Measurements from ENCODE around the gene POLE. TPM values are rescaled to one million over a fixed set of nuclear protein-coding genes. Genes with fewer than 3 reads are reported as not detected.

POLE gene
- total and polyA plus RNA-seq, 2 donors (not counting 1 experiment from before 2014, with no cell fraction given): 6.2 to 9.6 TPM

DNA sequence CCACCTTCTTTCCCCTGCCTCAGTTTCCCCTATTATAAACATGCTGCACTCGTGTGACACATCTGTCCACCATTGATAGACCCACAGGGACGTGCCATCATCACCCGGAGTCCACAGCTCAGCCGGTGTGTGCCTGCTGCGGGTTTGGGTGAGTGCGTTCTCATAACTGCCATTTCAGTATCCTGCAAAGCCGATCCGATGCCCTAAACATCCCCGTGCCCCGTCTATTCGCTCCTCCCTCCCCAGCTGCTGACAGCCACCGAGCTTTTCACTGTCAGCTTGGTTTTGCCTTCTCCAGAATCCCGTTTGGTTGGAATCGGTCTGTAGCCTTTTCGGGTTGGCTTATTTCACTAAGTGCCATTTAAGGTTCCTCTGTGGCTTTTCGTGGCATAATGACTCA, 80.7 kb downstream of the POLE start:
- no peak overlapping the region for H3K4me2 ChIP-seq (ENCODE audit: extremely low read depth, insufficient read depth, low read length)
- no peak for TF ChIP-seq EZH2 (IDR thresholded peaks at IDR 0.05; ENCODE audit: low read length, missing control alignments)
- TF ChIP-seq, protein P1, sequence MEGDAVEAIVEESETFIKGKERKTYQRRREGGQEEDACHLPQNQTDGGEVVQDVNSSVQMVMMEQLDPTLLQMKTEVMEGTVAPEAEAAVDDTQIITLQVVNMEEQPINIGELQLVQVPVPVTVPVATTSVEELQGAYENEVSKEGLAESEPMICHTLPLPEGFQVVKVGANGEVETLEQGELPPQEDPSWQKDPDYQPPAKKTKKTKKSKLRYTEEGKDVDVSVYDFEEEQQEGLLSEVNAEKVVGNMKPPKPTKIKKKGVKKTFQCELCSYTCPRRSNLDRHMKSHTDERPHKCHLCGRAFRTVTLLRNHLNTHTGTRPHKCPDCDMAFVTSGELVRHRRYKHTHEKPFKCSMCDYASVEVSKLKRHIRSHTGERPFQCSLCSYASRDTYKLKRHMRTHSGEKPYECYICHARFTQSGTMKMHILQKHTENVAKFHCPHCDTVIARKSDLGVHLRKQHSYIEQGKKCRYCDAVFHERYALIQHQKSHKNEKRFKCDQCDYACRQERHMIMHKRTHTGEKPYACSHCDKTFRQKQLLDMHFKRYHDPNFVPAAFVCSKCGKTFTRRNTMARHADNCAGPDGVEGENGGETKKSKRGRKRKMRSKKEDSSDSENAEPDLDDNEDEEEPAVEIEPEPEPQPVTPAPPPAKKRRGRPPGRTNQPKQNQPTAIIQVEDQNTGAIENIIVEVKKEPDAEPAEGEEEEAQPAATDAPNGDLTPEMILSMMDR (conservative IDR thresholded peaks at IDR 0.05 in 1 of 2, IDR thresholded peaks at IDR 0.05 in 1 of 2; ENCODE audit: low read depth in 1 of 2, low read length in 2 of 2): no peak
- no peak for DNase-seq (ENCODE audit: low read depth in 2 of 2)
- H2AFZ ChIP-seq (ENCODE audit: low read length): no peak overlapping the region
- no peaks in the 10 kb centered on the region for H3K79me2 ChIP-seq (ENCODE audit: control insufficient read depth, insufficient read depth, low read length)
- H3K4me3 ChIP-seq (replicated peaks in 1 of 4; ENCODE audit: control extremely low read depth in 1 of 4, insufficient read depth in 1 of 4, low read depth in 3 of 4, low read length in 4 of 4): no peak overlapping the region
- no peak overlapping the region for H3K9ac ChIP-seq (ENCODE audit: insufficient read depth, low read length)
- no peaks in the 10 kb centered on the region for H3K4me1 ChIP-seq (ENCODE audit: control insufficient read depth, extremely low read depth, insufficient read depth, low read length)
- H3K27ac ChIP-seq (ENCODE audit: insufficient read depth, low read length): no peak overlapping the region
- no peaks in the 10 kb centered on the region for H3K9me3 ChIP-seq (ENCODE audit: control insufficient read depth, insufficient read depth, low read depth, low read length)
- no peaks in the 10 kb centered on the region for H4K20me1 ChIP-seq (ENCODE audit: control insufficient read depth, extremely low read depth, insufficient read depth, low read length)
- peaks cover 42% of the 10 kb centered on the region for H3K27me3 ChIP-seq (ENCODE audit: control insufficient read depth, insufficient read depth, low read length)
- H3K36me3 ChIP-seq (ENCODE audit: control insufficient read depth, insufficient read depth, low read length): no peaks in the 10 kb centered on the region

DNA sequence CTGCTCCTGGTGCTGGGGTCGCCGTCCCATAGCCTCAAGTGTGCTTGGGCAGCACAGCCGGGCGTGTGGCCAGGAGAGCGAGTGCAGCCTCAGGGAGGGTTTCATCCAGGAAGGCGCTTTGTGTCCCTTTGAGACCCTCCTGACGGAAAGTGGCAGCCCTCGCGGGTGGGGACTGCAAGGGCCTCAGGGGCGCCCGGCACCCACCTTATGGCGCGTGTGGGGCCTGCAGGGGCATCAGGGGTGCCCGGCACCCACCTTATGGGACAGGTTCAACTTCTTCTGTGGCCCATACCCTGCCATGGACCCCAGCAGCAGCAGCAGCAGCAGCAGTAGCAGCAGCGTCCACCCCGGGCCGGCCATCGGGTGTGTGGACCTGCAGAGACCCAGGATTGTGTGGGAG, 81.2 kb downstream of the POLE start:
- no peak for DNase-seq (ENCODE audit: low read depth in 2 of 2)
- Histone ChIP-seq H3K79me2 (ENCODE audit: control insufficient read depth, insufficient read depth, low read length) (no peaks in the 10 kb centered on the region), H3K27ac (ENCODE audit: insufficient read depth, low read length) (no peak overlapping the region), H2AFZ (ENCODE audit: low read length) (no peak overlapping the region), H4K20me1 (ENCODE audit: control insufficient read depth, extremely low read depth, insufficient read depth, low read length) (no peaks in the 10 kb centered on the region), H3K4me1 (ENCODE audit: control insufficient read depth, extremely low read depth, insufficient read depth, low read length) (no peaks in the 10 kb centered on the region), H3K36me3 (ENCODE audit: control insufficient read depth, insufficient read depth, low read length) (no peaks in the 10 kb centered on the region), H3K27me3 (ENCODE audit: control insufficient read depth, insufficient read depth, low read length) (peaks cover 44% of the 10 kb centered on the region), H3K9ac (ENCODE audit: insufficient read depth, low read length) (no peak overlapping the region), H3K4me3 (replicated peaks in 1 of 4; ENCODE audit: control extremely low read depth in 1 of 4, insufficient read depth in 1 of 4, low read depth in 3 of 4, low read length in 4 of 4) (no peak overlapping the region), H3K4me2 (ENCODE audit: extremely low read depth, insufficient read depth, low read length) (no peak overlapping the region), H3K9me3 (ENCODE audit: control insufficient read depth, insufficient read depth, low read depth, low read length) (no peaks in the 10 kb centered on the region)
- TF ChIP-seq, protein P1 (conservative IDR thresholded peaks at IDR 0.05 in 1 of 2, IDR thresholded peaks at IDR 0.05 in 1 of 2; ENCODE audit: low read depth in 1 of 2, low read length in 2 of 2): no peak
- no peak for TF ChIP-seq EZH2 (IDR thresholded peaks at IDR 0.05; ENCODE audit: low read length, missing control alignments)

DNA sequence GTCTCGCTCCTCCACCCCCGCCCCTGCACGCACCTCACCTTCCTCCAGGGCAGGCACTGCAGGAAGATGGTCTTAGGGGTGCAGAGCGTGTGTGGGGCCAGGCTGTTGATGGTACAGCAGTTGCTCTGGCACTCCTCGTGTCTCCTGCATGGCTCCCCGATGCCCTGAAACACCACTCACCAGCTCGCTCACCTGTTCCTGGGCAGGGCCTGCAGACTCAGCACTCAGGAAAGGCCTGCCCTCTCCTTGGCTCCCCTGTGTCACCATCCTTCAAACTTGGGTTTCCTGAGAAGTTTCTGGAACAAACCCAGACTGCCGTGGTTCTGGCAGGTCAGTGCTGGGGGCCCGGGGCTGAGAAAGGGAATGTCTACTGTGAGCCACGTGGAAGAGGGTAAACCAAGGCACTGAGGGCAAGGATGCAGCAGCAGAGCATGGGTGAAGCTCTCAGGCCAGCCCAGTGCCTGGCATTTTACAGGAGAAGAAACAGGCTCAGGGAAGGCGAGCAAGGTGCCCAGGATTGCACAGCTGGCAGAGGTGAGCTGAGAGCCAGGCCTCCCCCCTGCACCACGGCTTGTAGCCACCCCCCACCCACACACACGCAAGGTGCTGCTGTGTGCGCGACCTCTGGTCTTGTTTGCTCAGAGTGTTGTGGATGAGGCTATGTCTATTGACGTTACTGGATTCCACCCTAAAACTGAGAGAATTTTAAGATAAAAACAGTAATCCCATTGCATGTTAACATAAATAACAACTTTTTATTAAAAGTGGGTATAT, 82.3 kb downstream of the POLE start:
- H3K27me3 ChIP-seq (ENCODE audit: control insufficient read depth, insufficient read depth, low read length): peaks cover 44% of the 10 kb centered on the region
- TF ChIP-seq EZH2 (IDR thresholded peaks at IDR 0.05; ENCODE audit: low read length, missing control alignments): peak; percentile 69
- TF ChIP-seq, protein P1 (conservative IDR thresholded peaks at IDR 0.05 in 1 of 2, IDR thresholded peaks at IDR 0.05 in 1 of 2; ENCODE audit: low read depth in 1 of 2, low read length in 2 of 2): no peak
- H3K9ac ChIP-seq (ENCODE audit: insufficient read depth, low read length): no peak overlapping the region
- no peaks in the 10 kb centered on the region for H3K36me3 ChIP-seq (ENCODE audit: control insufficient read depth, insufficient read depth, low read length)
- no peak overlapping the region for H3K27ac ChIP-seq (ENCODE audit: insufficient read depth, low read length)
- H4K20me1 ChIP-seq (ENCODE audit: control insufficient read depth, extremely low read depth, insufficient read depth, low read length): no peaks in the 10 kb centered on the region
- no peak overlapping the region for H3K4me3 ChIP-seq (replicated peaks in 1 of 4; ENCODE audit: control extremely low read depth in 1 of 4, insufficient read depth in 1 of 4, low read depth in 3 of 4, low read length in 4 of 4)
- H3K79me2 ChIP-seq (ENCODE audit: control insufficient read depth, insufficient read depth, low read length): no peaks in the 10 kb centered on the region
- no peaks in the 10 kb centered on the region for H3K9me3 ChIP-seq (ENCODE audit: control insufficient read depth, insufficient read depth, low read depth, low read length)
- DNase-seq (ENCODE audit: low read depth in 2 of 2): no peak
- no peak overlapping the region for H2AFZ ChIP-seq (ENCODE audit: low read length)
- H3K4me1 ChIP-seq (ENCODE audit: control insufficient read depth, extremely low read depth, insufficient read depth, low read length): no peaks in the 10 kb centered on the region
- H3K4me2 ChIP-seq (ENCODE audit: extremely low read depth, insufficient read depth, low read length): no peak overlapping the region

All from fibroblast of lung (primary cell).